HEK293T (cell line): ENCODE results near the gene EMSY.

Experiments
- BHLHE40 ChIP-seq: fragments of 450-650 bp; IDR thresholded peaks from 2 replicates; pipeline ENCODE4 v1.6.1; 2016; ENCODE audit warnings: mild to moderate bottlenecking, moderate library complexity, borderline replicate concordance
- ELF4 ChIP-seq: fragments of 450-650 bp; IDR thresholded peaks from 2 replicates; pipeline ENCODE4 v1.6.1; 2017; ENCODE audit warnings: antibody characterized with exemption
- FOXA1 ChIP-seq: fragments of 450-650 bp; IDR thresholded peaks from 2 replicates; pipeline ENCODE4 v1.6.1; 2016; ENCODE audit warnings: mild to moderate bottlenecking
- HDGF ChIP-seq: fragments of 450-650 bp; IDR thresholded peaks from 2 replicates; pipeline ENCODE4 v1.6.1; 2017; ENCODE audit warnings: antibody characterized with exemption, borderline replicate concordance
- L3MBTL2 ChIP-seq: fragments of 450-650 bp; conservative IDR thresholded peaks from 2 replicates; pipeline ENCODE4 v1.6.1; 2016; ENCODE audit warnings: mild to moderate bottlenecking
- SP1 ChIP-seq: fragments of 450-650 bp; IDR thresholded peaks from 2 replicates; pipeline ENCODE4 v1.6.1; 2017
- TARDBP ChIP-seq: fragments of 450-650 bp; IDR thresholded peaks from 2 replicates; pipeline ENCODE4 v1.6.1; 2016

DNA sequence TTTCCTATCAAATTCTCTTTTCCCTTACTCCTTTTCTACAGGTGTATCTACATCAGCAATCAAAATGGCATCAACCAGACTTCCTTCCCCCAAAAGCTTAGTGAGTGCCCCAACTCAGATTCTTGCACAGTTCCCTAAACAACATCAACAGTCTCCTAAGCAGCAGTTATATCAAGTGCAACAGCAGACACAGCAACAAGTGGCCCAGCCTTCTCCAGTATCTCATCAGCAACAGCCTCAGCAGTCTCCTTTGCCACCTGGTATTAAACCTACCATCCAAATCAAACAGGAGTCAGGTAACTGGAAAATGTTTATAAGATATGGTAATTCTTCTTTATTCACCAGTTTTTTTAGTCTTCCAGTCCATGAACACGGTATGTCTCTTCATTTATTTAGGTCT is 51.4 kb downstream of the EMSY start:
- TF ChIP-seq ELF4 (no peak), HDGF (no peak), L3MBTL2 (no peak), SP1 (no peak), BHLHE40 (no peak), FOXA1 (no peak), TARDBP (no peak)
